ENCODE data around the gene ACOT7. TPM values are rescaled to one million over a fixed set of nuclear protein-coding genes. Genes with fewer than 3 reads are reported as not detected.

The ACOT7 gene
- total RNA-seq, 4 donors from 2014 or later, result 15.0 to 38.7 (median 28.6) TPM

DNA sequence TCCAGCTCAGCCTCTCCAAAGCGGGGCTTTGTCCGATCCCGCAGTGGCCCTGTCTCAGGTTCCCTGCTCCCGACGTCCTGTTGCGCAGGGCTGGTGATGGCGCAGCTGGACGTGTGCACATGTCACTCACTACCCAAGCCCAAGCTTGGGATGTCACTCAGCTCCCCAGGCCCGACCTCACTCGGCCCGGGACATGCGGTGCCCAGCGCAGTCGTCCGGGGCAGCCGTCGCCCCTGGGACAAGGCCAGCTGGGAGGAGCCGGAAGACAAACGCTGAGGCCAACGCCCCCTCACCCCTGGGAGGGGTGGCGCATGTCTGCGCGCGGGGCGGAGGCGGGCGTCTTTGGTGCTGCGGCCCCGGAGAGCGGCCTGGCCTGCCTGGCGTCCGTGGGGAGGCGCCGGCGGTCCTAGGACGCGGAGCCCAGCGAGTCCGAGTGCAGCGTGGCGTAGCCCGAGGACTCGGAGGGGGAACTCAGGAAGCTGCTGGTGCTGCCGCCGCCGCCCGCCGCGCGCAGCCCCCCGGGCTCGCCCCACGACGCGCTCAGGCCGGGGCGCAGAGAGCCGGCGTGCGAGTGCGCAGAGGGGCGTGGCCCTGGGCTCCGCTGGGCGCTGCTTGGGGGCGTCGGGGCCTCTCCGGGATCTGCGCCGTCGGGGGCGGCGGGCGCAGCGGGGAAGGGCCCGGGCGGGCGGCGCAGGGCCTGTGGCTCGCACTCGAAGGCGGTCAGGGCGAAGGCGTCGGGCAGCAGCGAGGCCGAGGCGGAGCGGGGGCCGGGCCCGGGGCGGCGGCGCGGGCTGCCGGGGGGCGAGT lies 144.4 kb downstream of the ACOT7 start:
- peaks cover 13 to 99% (median 35%) of the 10 kb centered on the region in 4 donors for H3K27me3 ChIP-seq
- H3K27ac ChIP-seq (replicated peaks in 1 of 4), result no peak overlapping the region
- no peak for DNase-seq (ENCODE audit: extremely low spot score)
- H3K4me1 ChIP-seq, result peaks cover 17 to 47% (median 32%) of the 10 kb centered on the region in 4 donors
- H3K4me3 ChIP-seq, result peak overlapping the region; percentile 6 to 32 (median 25)
- intact Hi-C loops (cut with DNase I), result no loop called here
- TF ChIP-seq EP300 (IDR thresholded peaks at IDR 0.05), result no peak
- no peak for TF ChIP-seq POLR2A (IDR thresholded peaks at IDR 0.05; ENCODE audit: low read depth)
- no peaks in the 10 kb centered on the region for H3K9me3 ChIP-seq
- H3K36me3 ChIP-seq, result peaks cover 0 to 9% (median 1%) of the 10 kb centered on the region in 4 donors
- no CpG with 5 or more reads among the region's 96 CpGs for WGBS

GRCh38 chr1:6248161-6248776 lies 145.3 kb downstream of the ACOT7 start:
- intact Hi-C loops (cut with DNase I), result no loop called here
- H3K27ac ChIP-seq (replicated peaks in 1 of 4), result no peak overlapping the region
- peaks cover 0 to under 1% (median 0%) of the 10 kb centered on the region in 4 donors for H3K36me3 ChIP-seq
- H3K9me3 ChIP-seq, result no peaks in the 10 kb centered on the region
- DNase-seq (ENCODE audit: extremely low spot score), result no peak
- TF ChIP-seq, protein P1, sequence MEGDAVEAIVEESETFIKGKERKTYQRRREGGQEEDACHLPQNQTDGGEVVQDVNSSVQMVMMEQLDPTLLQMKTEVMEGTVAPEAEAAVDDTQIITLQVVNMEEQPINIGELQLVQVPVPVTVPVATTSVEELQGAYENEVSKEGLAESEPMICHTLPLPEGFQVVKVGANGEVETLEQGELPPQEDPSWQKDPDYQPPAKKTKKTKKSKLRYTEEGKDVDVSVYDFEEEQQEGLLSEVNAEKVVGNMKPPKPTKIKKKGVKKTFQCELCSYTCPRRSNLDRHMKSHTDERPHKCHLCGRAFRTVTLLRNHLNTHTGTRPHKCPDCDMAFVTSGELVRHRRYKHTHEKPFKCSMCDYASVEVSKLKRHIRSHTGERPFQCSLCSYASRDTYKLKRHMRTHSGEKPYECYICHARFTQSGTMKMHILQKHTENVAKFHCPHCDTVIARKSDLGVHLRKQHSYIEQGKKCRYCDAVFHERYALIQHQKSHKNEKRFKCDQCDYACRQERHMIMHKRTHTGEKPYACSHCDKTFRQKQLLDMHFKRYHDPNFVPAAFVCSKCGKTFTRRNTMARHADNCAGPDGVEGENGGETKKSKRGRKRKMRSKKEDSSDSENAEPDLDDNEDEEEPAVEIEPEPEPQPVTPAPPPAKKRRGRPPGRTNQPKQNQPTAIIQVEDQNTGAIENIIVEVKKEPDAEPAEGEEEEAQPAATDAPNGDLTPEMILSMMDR (IDR thresholded peaks at IDR 0.05), result no peak
- TF ChIP-seq EP300 (IDR thresholded peaks at IDR 0.05) (no peak), POLR2A (IDR thresholded peaks at IDR 0.05; ENCODE audit: low read depth) (no peak), POLR2AphosphoS5 (IDR thresholded peaks at IDR 0.05) (no peak)
- 76% methylated on average over 10 of the region's 14 CpGs for WGBS
- no peak overlapping the region for H3K4me3 ChIP-seq
- peaks cover 17 to 47% (median 32%) of the 10 kb centered on the region in 4 donors for H3K4me1 ChIP-seq
- H3K27me3 ChIP-seq, result peaks cover 13 to 99% (median 43%) of the 10 kb centered on the region in 4 donors

- H3K36me3 ChIP-seq, result no peaks in the 10 kb centered on the region
- no peak overlapping the region for H3K4me3 ChIP-seq
- H3K27me3 ChIP-seq, result peaks cover 13 to 100% (median 49%) of the 10 kb centered on the region in 4 donors
- no peaks in the 10 kb centered on the region for H3K9me3 ChIP-seq
- TF ChIP-seq POLR2A (IDR thresholded peaks at IDR 0.05; ENCODE audit: low read depth) (no peak), EP300 (IDR thresholded peaks at IDR 0.05) (no peak), POLR2AphosphoS5 (IDR thresholded peaks at IDR 0.05) (no peak)
- TF ChIP-seq, protein P1 (IDR thresholded peaks at IDR 0.05), result no peak
- intact Hi-C loops (cut with DNase I), result loop anchor here (2.0 kb wide), 2 partner anchors 95 to 157 kb away; no protein-coding TSS in a partner anchor
- DNase-seq (ENCODE audit: extremely low spot score), result no peak
- 79% methylated on average over 2 of the region's 5 CpGs for WGBS
- peaks cover 17 to 49% (median 34%) of the 10 kb centered on the region in 4 donors for H3K4me1 ChIP-seq
- no peak overlapping the region for H3K27ac ChIP-seq (replicated peaks in 1 of 4)
These were observed 145.9 kb downstream of the ACOT7 start for GRCh38 chr1:6247651-6248050.

- no peak for TF ChIP-seq EP300 (IDR thresholded peaks at IDR 0.05)
- no peak for TF ChIP-seq POLR2A (IDR thresholded peaks at IDR 0.05; ENCODE audit: low read depth)
- TF ChIP-seq POLR2AphosphoS5 (IDR thresholded peaks at IDR 0.05), result no peak
- TF ChIP-seq, protein P1 (IDR thresholded peaks at IDR 0.05), result peak in 2 of 3 experiments; percentile 93 to 97
- Histone ChIP-seq H3K27ac (replicated peaks in 1 of 4) (no peak overlapping the region), H3K27me3 (peaks cover 20 to 100% (median 57%) of the 10 kb centered on the region in 4 donors), H3K4me1 (peaks cover 25 to 58% (median 42%) of the 10 kb centered on the region in 4 donors), H3K36me3 (no peaks in the 10 kb centered on the region), H3K9me3 (no peaks in the 10 kb centered on the region), H3K4me3 (no peak overlapping the region)
- 12% methylated on average over 23 of the region's 30 CpGs for WGBS
- intact Hi-C loops (cut with DNase I), result loop anchor here (2.0 kb wide), 2 partner anchors 96 to 158 kb away; no protein-coding TSS in a partner anchor
- no peak for DNase-seq (ENCODE audit: extremely low spot score)
These were observed 146.8 kb downstream of the ACOT7 start for GRCh38 chr1:6246497-6247467.

Measured in esophagus muscularis mucosa (tissue), 4 donors.